Activated CD8-positive, alpha-beta memory T cell treated with anti-CD3 and anti-CD28 coated beads for 48 hours (primary cell): Measurements from ENCODE around the gene ZFPM1.

Experiments used
- DNase-seq, 3 experiments: peaks; one replicate each; pipeline ENCODE4 v3.0.0-alpha.2; 2020; ENCODE audit warnings: low read depth in 2 of 3, low spot score in 2 of 3

The ZFPM1 gene

DNA sequence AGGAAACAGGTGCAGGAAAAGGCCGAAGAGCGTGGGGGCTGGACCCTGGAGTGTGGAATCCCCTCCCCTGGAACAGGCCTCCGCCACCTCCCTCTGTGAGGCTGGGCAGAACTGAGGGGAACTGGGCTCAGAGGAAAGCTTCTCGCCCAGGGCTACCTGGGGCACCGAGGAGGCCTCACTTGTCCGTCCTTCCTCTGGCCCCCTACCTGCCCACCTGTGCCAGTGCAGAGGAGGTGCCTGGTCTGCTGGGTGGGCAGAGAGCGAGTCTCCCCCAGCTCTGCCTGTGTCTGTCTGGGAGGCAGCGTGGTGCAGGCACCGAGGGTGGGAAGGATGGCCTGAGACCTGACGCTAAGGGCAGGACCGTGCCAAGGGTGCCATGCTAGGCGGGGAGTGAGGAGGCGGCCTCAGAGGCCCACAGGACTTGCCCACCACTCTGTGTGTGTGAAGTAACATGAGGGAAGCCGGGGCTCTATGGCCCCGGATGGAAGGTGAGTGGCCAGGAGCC, 42.2 kb downstream of the ZFPM1 start:
- no peak for DNase-seq

DNA sequence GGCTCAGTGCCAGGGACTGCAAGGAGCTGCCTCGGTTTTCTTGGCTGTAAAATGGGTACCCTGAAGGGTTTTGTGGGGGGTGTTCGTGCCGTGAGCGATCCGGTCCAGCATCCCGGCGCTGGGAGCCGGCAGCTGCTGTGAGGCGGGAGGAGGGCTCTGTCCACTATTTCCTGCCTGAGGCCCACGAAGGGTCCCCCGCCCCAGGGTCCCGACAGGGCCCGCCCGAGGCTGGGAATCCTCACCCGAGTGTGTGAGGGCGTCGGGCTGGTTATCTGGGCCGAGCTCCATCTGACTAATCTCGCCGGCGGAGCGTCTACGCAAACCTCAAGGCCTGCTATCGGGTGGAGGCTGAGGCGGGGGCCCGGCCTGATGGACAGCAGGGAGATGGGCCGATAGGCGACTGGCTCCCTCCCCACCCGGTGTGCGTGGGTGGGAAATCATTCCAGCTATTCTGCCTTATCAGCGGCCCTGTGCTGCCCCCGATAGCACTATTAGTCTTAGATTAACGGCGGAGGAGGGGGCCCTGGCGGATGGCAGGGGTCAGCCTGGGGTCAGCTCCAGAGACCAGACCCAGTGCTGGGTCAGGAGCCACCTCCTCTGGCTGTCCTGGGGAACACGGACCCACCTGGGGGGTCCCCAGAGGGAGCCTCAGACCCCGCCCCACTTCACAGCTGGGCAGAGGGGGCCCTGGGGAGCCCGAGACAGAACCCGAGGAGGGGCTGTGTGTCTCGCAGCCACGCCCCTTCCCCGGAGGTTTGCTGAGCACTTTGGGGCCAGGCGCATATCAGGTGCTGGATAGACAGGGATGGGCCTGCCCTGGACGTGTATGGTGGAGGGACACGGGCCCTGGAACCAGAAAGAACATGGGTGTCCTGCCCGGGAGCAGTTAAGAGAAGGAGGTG, 44.7 kb downstream of the ZFPM1 start:
- no peak for DNase-seq

DNA sequence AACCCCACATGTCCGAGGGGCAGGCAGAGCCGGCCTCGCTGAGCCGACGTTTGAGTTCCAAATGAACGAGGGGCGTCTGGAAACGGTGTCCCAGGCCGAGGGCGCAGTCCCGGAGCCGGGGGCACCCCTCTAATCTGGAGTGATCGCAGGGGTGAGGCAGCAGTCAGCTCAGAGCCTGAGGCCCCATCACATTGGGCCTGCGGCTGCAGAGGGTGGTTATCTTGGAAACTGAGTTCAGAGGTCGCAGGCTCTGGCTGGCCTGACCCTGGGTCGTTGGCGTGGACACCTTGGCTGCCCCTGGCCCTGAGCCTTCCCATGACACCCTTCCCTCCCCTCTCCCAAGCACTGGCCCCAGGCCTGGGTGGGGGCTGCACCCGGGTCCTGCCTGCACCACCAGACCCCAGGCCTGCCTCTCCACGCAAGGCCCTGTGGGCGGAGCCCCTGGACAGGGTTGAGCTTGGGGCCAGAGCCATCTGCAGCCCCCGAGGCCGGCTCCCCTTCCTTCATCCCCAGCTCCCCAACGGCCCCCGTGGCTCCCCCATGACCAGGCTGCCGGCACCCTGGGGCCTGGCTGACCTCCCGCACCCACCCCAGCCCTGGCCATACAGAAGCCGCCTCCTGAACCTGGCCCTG, 45.6 kb downstream of the ZFPM1 start:
- no peak for DNase-seq

DNA sequence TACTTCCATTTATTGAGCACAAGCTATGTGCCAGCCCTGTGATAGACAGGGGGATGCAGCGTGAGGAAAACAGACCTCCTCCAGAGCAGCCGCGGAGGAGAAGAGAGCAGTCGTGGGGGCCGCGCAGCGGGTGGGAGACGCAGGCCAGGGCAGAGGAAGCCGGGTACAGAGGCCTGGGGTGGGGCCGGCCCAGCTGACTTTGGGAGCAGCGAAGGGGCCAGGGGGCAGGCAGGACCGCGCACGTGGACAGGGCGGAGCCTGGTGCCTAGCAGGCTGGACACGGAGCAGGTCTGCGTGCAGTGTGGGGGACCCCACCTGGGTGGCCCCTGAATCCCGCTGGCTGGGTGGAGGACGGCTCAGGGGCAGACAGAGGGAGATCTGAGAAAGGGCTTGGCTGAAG, 46.2 kb downstream of the ZFPM1 start:
- DNase-seq, result no peak

DNA sequence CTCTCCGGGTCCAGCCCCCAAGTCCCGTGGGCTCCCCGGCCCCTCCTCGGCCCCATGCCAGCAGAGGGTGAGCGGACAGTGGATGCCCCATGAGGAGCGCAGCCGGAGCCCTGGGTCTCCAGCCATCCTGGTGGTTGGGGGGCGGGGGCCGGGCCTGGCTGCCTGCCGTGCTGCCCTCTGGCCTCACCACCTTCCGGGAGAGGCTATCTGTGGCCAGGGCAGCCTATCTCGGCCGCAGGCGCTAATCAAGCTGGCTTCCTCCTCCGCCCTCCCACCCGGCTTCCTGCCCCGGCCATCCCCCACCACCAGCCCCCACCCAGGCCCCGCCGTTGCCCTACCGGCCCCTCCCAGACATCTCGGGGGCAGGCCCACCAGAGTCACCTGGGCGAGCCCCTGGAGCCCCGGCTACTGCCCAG, 46.8 kb downstream of the ZFPM1 start:
- no peak for DNase-seq

GRCh38 chr16:88500255-88500661, 47.2 kb downstream of the ZFPM1 start:
- no peak for DNase-seq

- DNase-seq, result no peak
Measured at GRCh38 chr16:88502371-88502770, 49.3 kb downstream of the ZFPM1 start.

DNA sequence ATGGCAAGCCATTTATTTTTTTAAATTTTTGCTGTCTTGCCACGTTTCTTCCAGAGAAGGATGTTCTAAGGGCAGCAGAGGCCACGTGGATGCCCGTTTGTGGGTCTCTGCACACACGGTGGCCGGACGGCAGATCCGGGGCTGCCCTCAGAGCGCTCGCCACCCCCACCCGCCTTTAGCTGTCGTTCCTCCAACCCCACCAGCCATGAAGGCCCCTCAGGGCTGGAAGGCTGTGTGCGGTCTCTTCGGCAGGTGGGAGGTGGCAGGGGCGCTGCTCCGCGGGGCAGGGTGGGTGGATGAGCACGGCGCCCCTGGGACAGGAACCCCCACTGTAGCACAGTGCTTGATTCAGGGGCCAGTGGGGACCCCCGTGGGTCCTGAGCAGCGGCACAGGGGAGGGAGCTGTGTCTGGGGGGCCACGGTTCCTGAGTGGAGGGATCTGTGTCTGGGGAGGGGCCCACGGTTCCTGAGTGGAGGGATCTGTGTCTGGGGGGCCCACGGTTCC, 49.7 kb downstream of the ZFPM1 start:
- no peak for DNase-seq

DNA sequence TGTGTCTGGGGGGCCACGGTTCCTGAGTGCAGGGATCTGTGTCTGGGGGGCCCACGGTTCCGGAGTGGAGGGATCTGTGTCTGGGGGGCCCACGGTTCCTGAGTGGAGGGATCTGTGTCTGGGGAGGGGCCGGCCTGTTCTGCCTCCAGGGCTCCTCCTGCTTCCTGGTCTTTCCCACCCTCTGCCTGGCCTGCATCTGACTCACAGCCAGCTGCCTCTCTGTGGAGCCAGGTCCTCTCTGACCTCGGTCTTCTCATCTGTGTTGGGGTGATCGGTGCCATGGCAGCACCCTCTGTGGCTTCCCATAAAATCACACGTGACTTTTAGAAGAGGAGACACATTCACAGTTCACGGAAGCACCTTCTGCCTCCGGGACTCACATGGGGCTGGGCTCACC, 50.3 kb downstream of the ZFPM1 start:
- no peak for DNase-seq

GRCh38 chr16:88503771-88504488, 50.9 kb downstream of the ZFPM1 start:
- DNase-seq, result no peak

DNA sequence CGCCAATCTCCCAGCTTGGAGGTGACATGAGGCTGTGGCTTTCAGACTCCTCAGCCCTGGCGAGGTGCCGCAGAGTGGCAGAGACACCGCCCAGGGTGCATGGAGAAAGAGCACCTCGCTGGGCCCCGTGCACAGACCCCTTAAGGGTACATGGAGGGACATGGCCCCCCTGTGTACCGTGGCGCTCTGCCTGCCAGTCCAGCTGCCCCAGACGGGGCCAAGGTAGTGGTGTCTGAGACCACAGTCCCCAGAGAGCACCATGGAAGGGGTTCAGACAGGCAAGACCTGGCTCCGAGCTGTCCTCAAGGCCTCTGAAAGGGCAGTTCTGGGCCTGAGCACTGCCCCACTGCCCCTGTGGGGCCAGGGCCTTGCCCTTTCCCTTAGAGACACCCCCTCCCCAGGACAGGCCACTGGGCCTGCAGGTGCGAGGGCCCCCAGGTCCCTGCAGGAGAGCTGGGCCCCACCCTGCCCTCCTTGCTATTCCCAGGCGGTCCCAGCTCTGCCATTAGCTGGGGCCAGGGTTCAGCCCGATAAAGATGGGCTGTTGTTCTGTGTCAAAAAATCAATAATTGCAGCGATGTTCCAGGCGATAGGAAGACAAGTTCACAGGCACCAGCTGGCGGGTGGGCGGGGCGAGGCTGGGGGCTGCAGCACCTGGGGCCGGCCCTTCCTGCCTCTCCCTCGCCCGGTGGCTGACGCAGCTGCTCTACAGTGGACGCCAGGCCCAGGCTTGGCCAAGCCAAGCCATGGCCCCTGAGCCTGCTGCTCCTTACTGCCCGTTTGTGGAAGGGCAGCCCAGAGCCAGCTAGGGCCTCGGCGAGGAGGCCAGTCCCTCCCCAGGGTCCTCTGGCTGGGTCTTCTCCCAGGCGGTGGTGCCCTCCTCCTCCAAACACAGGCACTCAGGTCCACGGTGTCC, 51.7 kb downstream of the ZFPM1 start:
- DNase-seq, result no peak

DNA sequence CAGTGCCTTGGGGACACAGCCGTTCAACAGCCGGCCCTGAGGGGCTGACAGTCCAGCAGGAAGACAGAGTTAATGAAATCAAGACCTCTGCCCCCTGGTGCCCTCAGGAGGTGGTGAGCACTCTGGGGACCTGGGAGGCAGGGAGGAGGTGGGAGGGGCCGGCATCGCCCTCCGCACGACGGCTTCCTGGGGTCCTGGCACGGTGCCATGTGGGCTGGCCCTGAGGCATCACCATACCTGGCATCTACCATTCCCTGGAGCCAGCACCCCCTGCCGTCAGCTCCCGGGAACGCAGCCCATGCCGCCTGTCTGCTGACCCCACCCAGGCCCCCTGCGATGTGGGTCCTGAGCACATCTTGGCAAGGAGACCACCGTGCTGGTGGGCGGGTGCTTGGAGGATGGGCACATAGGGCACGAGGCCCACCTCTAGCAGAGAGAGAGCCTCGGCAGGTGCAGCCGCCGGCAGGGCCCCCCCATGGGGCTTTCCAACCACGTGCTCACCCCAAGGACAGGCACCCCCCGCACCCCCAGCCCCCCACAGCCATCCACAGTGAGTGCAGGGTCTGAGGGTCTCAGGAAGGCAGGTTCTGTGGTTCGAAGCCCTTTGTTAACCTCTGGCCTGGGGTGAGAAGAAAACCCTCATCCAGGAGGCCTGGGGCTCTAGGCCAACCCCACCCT, 52.5 kb downstream of the ZFPM1 start:
- DNase-seq, result peak in 1 of 3 experiments; percentile 28

GRCh38 chr16:88506723-88507122, 53.6 kb downstream of the ZFPM1 start:
- DNase-seq, result no peak

DNA sequence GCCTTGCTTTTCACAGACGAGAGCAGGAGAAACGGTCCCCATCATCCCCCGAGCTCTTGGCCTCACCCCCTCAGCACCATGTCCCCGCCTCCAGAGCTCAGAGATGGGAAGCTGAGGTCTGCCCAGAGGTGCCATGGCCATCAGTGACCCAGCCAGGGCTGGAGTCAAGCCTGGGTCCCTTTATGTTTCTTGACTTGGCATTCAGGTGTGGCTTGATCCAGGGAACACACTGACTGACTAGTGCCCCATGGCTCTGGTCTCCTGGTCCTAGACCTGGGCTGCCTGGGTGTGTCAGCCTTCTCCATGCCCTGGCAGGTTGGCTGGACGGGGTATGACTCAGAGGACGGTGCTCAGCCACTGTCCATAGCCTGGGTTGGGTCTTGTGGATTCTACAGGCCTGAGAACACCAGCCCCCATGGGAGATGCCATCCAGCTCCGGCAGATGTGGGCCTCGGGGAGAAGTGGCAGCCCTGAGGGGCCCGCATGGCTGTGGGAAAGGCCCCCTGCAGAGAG, 54.2 kb downstream of the ZFPM1 start:
- DNase-seq, result no peak

DNA sequence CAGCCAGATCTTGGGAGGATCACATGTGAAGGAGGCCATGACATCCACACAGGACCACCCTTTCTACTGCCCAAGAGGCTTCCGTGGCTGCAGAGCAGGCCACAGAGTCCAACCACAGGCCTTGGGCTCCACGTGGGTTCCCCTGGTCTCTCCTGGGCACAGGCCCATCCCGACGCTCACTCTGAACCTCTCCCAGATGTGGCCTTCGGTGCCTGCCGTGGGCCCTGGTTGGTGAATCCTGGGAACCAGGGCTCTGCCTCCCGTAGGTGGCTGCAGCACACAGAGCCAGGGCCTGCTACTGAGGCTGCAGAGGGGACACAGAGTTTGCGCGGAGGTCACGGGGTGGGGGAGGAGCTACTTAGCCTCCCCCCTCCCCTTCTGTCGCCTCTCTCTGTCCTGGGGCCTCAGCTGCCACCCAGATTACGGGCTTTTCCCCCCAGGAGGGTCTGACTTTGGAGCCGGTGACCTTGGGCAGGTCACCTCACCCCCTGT, 55.3 kb downstream of the ZFPM1 start:
- no peak for DNase-seq

DNA sequence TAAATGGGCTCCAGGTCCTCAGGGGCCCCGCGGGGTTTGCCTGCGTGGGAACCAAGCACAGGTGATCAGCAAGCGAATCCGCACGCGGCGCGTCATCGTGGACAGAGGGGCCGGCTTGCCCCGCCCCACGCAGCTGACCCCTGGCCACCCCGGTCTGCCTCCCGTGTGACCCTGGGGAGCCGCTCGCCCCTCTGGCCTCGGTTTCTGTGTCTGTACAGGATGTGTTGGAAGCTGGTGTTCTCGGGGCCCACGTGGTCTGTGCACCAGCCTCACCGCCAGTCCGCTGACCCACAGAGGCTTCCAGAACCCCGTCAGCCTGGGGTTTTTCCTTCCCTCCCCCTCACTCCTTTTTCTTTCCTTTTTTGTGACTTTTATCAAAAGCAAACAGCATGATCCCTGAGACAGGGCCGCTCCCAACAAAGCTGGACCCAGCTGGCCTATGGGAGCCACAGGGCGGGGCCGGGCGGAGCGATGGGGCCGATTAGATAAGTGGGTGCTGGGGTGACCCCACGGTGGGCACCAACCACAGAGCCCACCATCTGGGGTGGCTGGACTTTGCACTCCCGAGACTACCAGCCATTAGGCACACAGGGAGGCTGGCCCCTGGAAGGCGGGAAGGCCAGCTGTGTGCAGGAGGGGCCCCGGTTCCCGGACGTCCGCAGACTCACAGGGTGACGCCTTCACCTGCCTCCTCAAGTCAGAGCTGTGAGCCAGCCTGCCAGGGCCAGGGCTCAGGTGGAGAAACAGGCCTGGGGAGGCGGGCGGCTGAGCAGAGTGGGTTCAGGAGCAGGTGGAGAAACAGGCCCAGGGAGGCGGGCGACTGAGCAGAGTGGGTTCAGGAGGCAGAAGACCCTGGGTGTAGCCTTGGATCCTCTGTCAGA, 56.0 kb downstream of the ZFPM1 start:
- no peak for DNase-seq

DNA sequence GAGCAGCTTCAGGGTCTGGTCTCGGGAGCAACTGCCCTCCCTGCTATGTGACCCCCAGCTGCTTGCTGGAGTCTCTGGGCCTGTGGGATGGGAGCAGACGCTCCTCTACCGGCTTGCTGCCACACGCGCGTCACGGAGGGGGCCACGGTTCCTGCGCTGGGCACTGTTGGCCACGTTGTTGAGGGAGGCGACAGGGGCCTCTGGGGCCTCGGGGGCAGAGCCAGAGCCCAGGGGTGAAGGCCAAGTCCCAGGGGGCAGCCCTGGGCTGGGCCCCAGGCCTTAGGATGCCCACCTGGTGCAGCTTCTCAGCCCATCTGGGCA, 56.6 kb downstream of the ZFPM1 start:
- DNase-seq, result no peak

DNA sequence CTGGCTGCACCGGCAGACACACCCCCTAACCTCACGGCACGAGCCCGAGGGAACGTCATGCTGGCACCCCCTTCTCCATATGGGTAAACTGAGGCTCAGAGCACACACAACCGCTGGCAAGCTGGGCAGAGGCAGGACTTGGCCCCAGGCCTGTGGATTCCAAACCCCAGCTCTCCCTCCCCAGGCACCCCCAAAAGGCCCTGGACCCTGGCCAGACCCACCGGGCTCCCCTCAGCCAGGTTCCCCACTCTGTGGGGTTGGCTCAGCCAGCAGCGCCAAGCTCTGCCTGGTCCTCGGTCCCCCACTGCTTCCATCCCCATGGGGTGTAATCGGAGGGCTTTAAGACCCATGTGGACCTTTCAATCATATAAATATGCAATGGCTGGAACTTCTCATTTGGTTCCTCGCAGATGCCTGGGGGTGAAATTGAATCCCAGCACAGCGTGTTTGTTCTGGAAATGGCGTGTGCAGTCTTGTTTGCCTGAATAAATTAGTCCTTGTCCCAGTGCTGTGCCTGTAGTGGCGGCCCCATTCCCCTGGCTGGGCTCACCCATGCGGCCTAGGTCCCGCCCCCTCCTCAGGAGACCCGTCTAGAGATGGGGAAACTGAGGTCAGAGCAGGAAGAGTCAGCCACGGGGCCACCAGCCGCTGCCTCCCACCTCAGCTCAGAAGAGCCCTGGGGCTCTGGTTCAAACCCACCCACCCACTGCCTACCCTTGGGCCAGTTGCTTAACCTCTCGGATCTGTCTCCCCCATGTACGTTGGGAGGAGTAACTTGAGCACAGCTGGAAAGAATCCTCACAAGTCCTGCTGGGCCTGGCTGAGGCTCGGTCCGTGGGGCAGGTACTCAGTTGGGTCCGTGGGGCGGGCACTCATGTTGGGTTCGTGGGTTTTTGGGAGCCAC, 57.3 kb downstream of the ZFPM1 start:
- no peak for DNase-seq
